H1 (cell line): ENCODE results near the gene BEST2. TPM values are rescaled to one million over a fixed set of nuclear protein-coding genes. Genes with fewer than 3 reads are reported as not detected.

Source experiments
- CHD2 ChIP-seq: IDR thresholded peaks from 2 replicates; pipeline ENCODE4 v1.6.1; 2012; ENCODE audit warnings: low read length, improper control_type of control experiment
- RAD21 ChIP-seq, 2 experiments: IDR thresholded peaks in 1 of 2; conservative IDR thresholded peaks in 1 of 2; 2 replicates each; pipeline ENCODE4 v1.6.1; 2011; ENCODE audit warnings: low read depth in 2 of 2, low read length in 2 of 2, improper control_type of control experiment in 1 of 2, inconsistent platforms in 1 of 2, mild to moderate bottlenecking in 1 of 2, moderate library complexity in 1 of 2
- TCF12 ChIP-seq: IDR thresholded peaks from 2 replicates; pipeline ENCODE4 v1.6.1; 2011; ENCODE audit warnings: low read depth, mild to moderate bottlenecking, low read length
- polyA plus RNA-seq, 7 experiments: library from polyadenylated mRNA; depleted of rRNA in 3 of 7; stranded (reverse) in 5 of 7; unstranded in 2 of 7; fragments of >200 nt in 5 of 7; fragments of 200-250 nt in 2 of 7; gene quantifications; 1 replicate in 5 of 7; 2 replicates in 1 of 7; 4 replicates in 1 of 7; pipeline versions ENCODE4 v1.2.1 to v1.2.3, GENCODE V29; 2011 to 2013; ENCODE audit warnings: missing spikeins in 2 of 7, mixed read lengths in 2 of 7
- total RNA-seq: library from RNA; stranded (reverse); fragmentation: NEBNext Ultra II Directional; extraction: Animal tissue kit (Norgen Biotek cat#: 25700); gene quantifications from 2 replicates; pipeline ENCODE4 v1.2.1, GENCODE V29; 2021

The BEST2 gene
- total and polyA plus RNA-seq, 2 of the 8 experiments (the other 6 are each of a cell fraction or from before 2014, with no cell fraction given): 4.6 to 7.3 TPM

GRCh38 chr19:12777217-12778016 is 25.8 kb downstream of the BEST2 start (continued):
- TF ChIP-seq RAD21 (IDR thresholded peaks at IDR 0.05 in 1 of 2, conservative IDR thresholded peaks at IDR 0.05 in 1 of 2; ENCODE audit: low read depth in 2 of 2, low read length in 2 of 2): peak; percentile 74 to 84
- no peak for TF ChIP-seq CHD2
- TF ChIP-seq TCF12: 0 out of 2 replicates have a peak, but pooled peaks have one; percentile 6
